DMS53 (cell line): ENCODE results near the gene FBXL4.

Experiments
- DNase-seq: peaks from one replicate; lab custom pipeline; 2025; lab: John Stamatoyannopoulos, UW

Gene FBXL4

GRCh38 chr6:98824162-98824901 is 123.4 kb downstream of the FBXL4 start:
- DNase-seq, result peak; percentile 46

GRCh38 chr6:98823428-98824161 is 124.2 kb downstream of the FBXL4 start:
- DNase-seq, result no peak

- no peak for DNase-seq
Measured at GRCh38 chr6:98821756-98822405, 125.9 kb downstream of the FBXL4 start.
